Stimulated activated CD4-positive, alpha-beta T cell treated with anti-CD3 and anti-CD28 coated beads, TNF-alpha, amount 100 ng/mL, for 1 hour (primary cell): Measurements from ENCODE around the gene ANGPT4.
"Not testable (repeated sequence)": the region's sequence is repeated elsewhere in the genome, so short reads cannot be mapped to it uniquely, and the experiment has no call there.

Experiments used
- DNase-seq, 3 donors: peaks; one replicate each; pipeline ENCODE4 v3.0.0-alpha.2; 2020; ENCODE audit warnings: low read depth in 3 of 3, low spot score in 1 of 3

Gene ANGPT4

GRCh38 chr20:828987-829386 lies 87.1 kb downstream of the ANGPT4 start:
- DNase-seq = no peak

- DNase-seq = not testable (repeated sequence)
Observed at GRCh38 chr20:827981-828380, 88.2 kb downstream of the ANGPT4 start.

GRCh38 chr20:826695-827323 lies 89.3 kb downstream of the ANGPT4 start:
- no peak for DNase-seq

- DNase-seq = no peak
Observed at GRCh38 chr20:825710-826421, 90.3 kb downstream of the ANGPT4 start.

GRCh38 chr20:824916-825315 lies 91.2 kb downstream of the ANGPT4 start:
- DNase-seq = no peak

- DNase-seq = no peak
Observed at GRCh38 chr20:824490-824889, 91.6 kb downstream of the ANGPT4 start.

GRCh38 chr20:823574-823902 lies 92.6 kb downstream of the ANGPT4 start:
- DNase-seq = no peak

- DNase-seq = no peak
Observed at GRCh38 chr20:822651-823573, 93.2 kb downstream of the ANGPT4 start.

GRCh38 chr20:821731-822065 lies 94.4 kb downstream of the ANGPT4 start:
- no peak for DNase-seq

- DNase-seq = no peak
Observed at GRCh38 chr20:821046-821730, 94.9 kb downstream of the ANGPT4 start.

GRCh38 chr20:820323-820953 lies 95.7 kb downstream of the ANGPT4 start:
- DNase-seq = no peak
